Subcutaneous abdominal adipose tissue (tissue), 5 donors: ENCODE data around the gene LY6G5B.

Experiments used
- H3K27ac ChIP-seq: one replicate; pipeline ENCODE4 v1.7.0; 2013; ENCODE audit warnings: low read depth, mild to moderate bottlenecking, inconsistent platforms, low read length, moderate library complexity
- H3K27me3 ChIP-seq, 5 donors: one replicate each; pipeline ENCODE4 v1.7.0; 2013; ENCODE audit warnings: low read length in 5 of 5, inconsistent platforms in 1 of 5; ENCODE audit not compliant: control insufficient read depth in 5 of 5, insufficient read depth in 4 of 5
- H3K36me3 ChIP-seq, 5 donors: one replicate each; pipeline ENCODE4 v1.7.0; 2013; ENCODE audit warnings: low read length in 5 of 5; ENCODE audit not compliant: control insufficient read depth in 5 of 5, insufficient read depth in 5 of 5
- H3K4me1 ChIP-seq, 5 donors: one replicate each; pipeline ENCODE4 v1.7.0; 2013; ENCODE audit warnings: low read length in 5 of 5, mild to moderate bottlenecking in 3 of 5, moderate library complexity in 1 of 5; ENCODE audit not compliant: control insufficient read depth in 5 of 5, insufficient read depth in 5 of 5
- H3K4me3 ChIP-seq, 5 donors: one replicate each; pipeline ENCODE4 v1.7.0; 2013; ENCODE audit warnings: low read length in 5 of 5, low read depth in 1 of 5
- H3K9ac ChIP-seq, 5 donors: one replicate each; pipeline ENCODE4 v1.7.0; 2013; ENCODE audit warnings: low read length in 5 of 5, mild to moderate bottlenecking in 4 of 5, moderate library complexity in 3 of 5
- H3K9me3 ChIP-seq, 5 donors: one replicate each; pipeline ENCODE4 v1.7.0; 2013; ENCODE audit warnings: low read length in 5 of 5; ENCODE audit not compliant: control insufficient read depth in 5 of 5
- donor health status: healthy.
- donor health status: healthy.
- donor health status: healthy.
- donor health status: healthy.
- donor health status: healthy.

Gene LY6G5B

GRCh38 chr6:31669676-31670075 is at the start of gene LY6G5B:
Gene LY6G5B, plus strand, starts transcription at chr6:31669976. Its CDS starts 975 bp downstream, at chr6:31670951.
- H3K9ac ChIP-seq, result no peak within 1 kb of the TSS
- H3K4me3 ChIP-seq, result no peak within 1 kb of the TSS
- peaks cover 6 to 66% (median 61%) of the 10 kb centered on the region in 5 donors for H3K36me3 ChIP-seq
- no peaks in the 10 kb centered on the region for H3K9me3 ChIP-seq
- peaks cover 9 to 24% (median 12%) of the 10 kb centered on the region in 5 donors for H3K4me1 ChIP-seq
- H3K27ac ChIP-seq, result no peak within 1 kb of the TSS
- no peaks in the 10 kb centered on the region for H3K27me3 ChIP-seq

GRCh38 chr6:31620586-31621319 is 49.0 kb upstream of the LY6G5B start, which contains the start of gene PRRC2A:
Gene PRRC2A, plus strand, starts transcription at chr6:31620715. Its CDS starts 2,075 bp downstream, at chr6:31622790.
- peak within 1 kb of the TSS; percentile 32 to 99 (median 95) for H3K9ac ChIP-seq
- peaks cover 0 to 37% (median 27%) of the 10 kb centered on the region in 5 donors for H3K4me1 ChIP-seq
- peak within 1 kb of the TSS; percentile 85 to 93 (median 86) for H3K4me3 ChIP-seq
- peak within 1 kb of the TSS; percentile 95 for H3K27ac ChIP-seq
- H3K9me3 ChIP-seq, result no peaks in the 10 kb centered on the region
- peaks cover 0 to 25% (median 23%) of the 10 kb centered on the region in 5 donors for H3K36me3 ChIP-seq
- H3K27me3 ChIP-seq, result no peaks in the 10 kb centered on the region

- Histone ChIP-seq H3K4me1 (peaks cover 0 to 36% (median 27%) of the 10 kb centered on the region in 5 donors), H3K9me3 (no peaks in the 10 kb centered on the region), H3K27ac (peak overlapping the region; percentile 95), H3K4me3 (peak overlapping the region; percentile 85 to 93 (median 86)), H3K27me3 (no peaks in the 10 kb centered on the region), H3K9ac (peak overlapping the region; percentile 32 to 99 (median 95)), H3K36me3 (peaks cover 0 to 32% (median 30%) of the 10 kb centered on the region in 5 donors)
These were observed 48.3 kb upstream of the LY6G5B start for GRCh38 chr6:31621320-31621939.

- peak overlapping the region; percentile 95 for H3K27ac ChIP-seq
- H3K9me3 ChIP-seq, result no peaks in the 10 kb centered on the region
- H3K9ac ChIP-seq, result peak overlapping the region in 4 of 5 donors; percentile 94 to 99 (median 96)
- H3K4me1 ChIP-seq, result peaks cover 0 to 36% (median 25%) of the 10 kb centered on the region in 5 donors
- H3K27me3 ChIP-seq, result no peaks in the 10 kb centered on the region
- H3K4me3 ChIP-seq, result peak overlapping the region; percentile 85 to 93 (median 86)
- H3K36me3 ChIP-seq, result peaks cover 0 to 38% (median 35%) of the 10 kb centered on the region in 5 donors
These were observed 47.8 kb upstream of the LY6G5B start for GRCh38 chr6:31621991-31622390.

GRCh38 chr6:31622684-31623091 is 47.1 kb upstream of the LY6G5B start:
- peaks cover 3 to 45% (median 42%) of the 10 kb centered on the region in 5 donors for H3K36me3 ChIP-seq
- no peak overlapping the region for H3K4me3 ChIP-seq
- no peak overlapping the region for H3K9ac ChIP-seq
- H3K9me3 ChIP-seq, result no peaks in the 10 kb centered on the region
- H3K27me3 ChIP-seq, result no peaks in the 10 kb centered on the region
- H3K27ac ChIP-seq, result no peak overlapping the region
- peaks cover 0 to 36% (median 23%) of the 10 kb centered on the region in 5 donors for H3K4me1 ChIP-seq

- peaks cover 0 to 36% (median 23%) of the 10 kb centered on the region in 5 donors for H3K4me1 ChIP-seq
- no peaks in the 10 kb centered on the region for H3K27me3 ChIP-seq
- H3K27ac ChIP-seq, result no peak overlapping the region
- no peaks in the 10 kb centered on the region for H3K9me3 ChIP-seq
- peaks cover 9 to 58% (median 56%) of the 10 kb centered on the region in 5 donors for H3K36me3 ChIP-seq
- no peak overlapping the region for H3K4me3 ChIP-seq
- no peak overlapping the region for H3K9ac ChIP-seq
These were observed 45.7 kb upstream of the LY6G5B start for GRCh38 chr6:31624070-31624469.

GRCh38 chr6:31626952-31627351 is 42.8 kb upstream of the LY6G5B start:
- H3K9me3 ChIP-seq, result no peaks in the 10 kb centered on the region
- peaks cover 0 to 22% (median 8%) of the 10 kb centered on the region in 5 donors for H3K4me1 ChIP-seq
- H3K4me3 ChIP-seq, result no peak overlapping the region
- H3K9ac ChIP-seq, result no peak overlapping the region
- H3K36me3 ChIP-seq, result peaks cover 11 to 87% (median 85%) of the 10 kb centered on the region in 5 donors
- H3K27me3 ChIP-seq, result no peaks in the 10 kb centered on the region
- peak overlapping the region; percentile 10 for H3K27ac ChIP-seq

GRCh38 chr6:31627690-31628287 is 42.0 kb upstream of the LY6G5B start:
- no peak overlapping the region for H3K9ac ChIP-seq
- no peaks in the 10 kb centered on the region for H3K9me3 ChIP-seq
- H3K27ac ChIP-seq, result no peak overlapping the region
- peaks cover 0 to 18% (median 0%) of the 10 kb centered on the region in 5 donors for H3K4me1 ChIP-seq
- H3K27me3 ChIP-seq, result no peaks in the 10 kb centered on the region
- H3K4me3 ChIP-seq, result no peak overlapping the region
- H3K36me3 ChIP-seq, result peaks cover 11 to 95% (median 93%) of the 10 kb centered on the region in 5 donors

GRCh38 chr6:31629014-31629413 is 40.8 kb upstream of the LY6G5B start:
- H3K9me3 ChIP-seq, result no peaks in the 10 kb centered on the region
- peaks cover 0 to 22% (median 0%) of the 10 kb centered on the region in 5 donors for H3K4me1 ChIP-seq
- no peak overlapping the region for H3K9ac ChIP-seq
- peaks cover 11 to 100% (median 99%) of the 10 kb centered on the region in 5 donors for H3K36me3 ChIP-seq
- H3K27me3 ChIP-seq, result no peaks in the 10 kb centered on the region
- H3K27ac ChIP-seq, result no peak overlapping the region
- no peak overlapping the region for H3K4me3 ChIP-seq
